K562 (cell line): ENCODE measurements around the gene NPHP3. TPM values are rescaled to one million over a fixed set of nuclear protein-coding genes. Genes with fewer than 3 reads are reported as not detected.

Source experiments
- CBX2 ChIP-seq: fragments of 200-600 bp; sonication (generic); IDR thresholded peaks from one replicate; pipeline ENCODE4 v1.6.1; 2012; ENCODE audit warnings: mild to moderate bottlenecking, low read length, inconsistent platforms; ENCODE audit not compliant: insufficient read depth, poor library complexity, severe bottlenecking
- CXXC5 ChIP-seq: fragments of 250-450 bp; sonication (Bioruptor Pico); IDR thresholded peaks from 2 replicates; pipeline ENCODE4 v1.8.0; 2022; ENCODE audit warnings: inconsistent platforms, mild to moderate bottlenecking, moderate library complexity
- GATAD2B ChIP-seq: fragments of 450-650 bp; IDR thresholded peaks from 2 replicates; pipeline ENCODE4 v1.6.1; 2017; ENCODE audit warnings: mild to moderate bottlenecking, borderline replicate concordance
- IFI16 ChIP-seq: fragments of 250-450 bp; sonication (Bioruptor Pico); IDR thresholded peaks from 2 replicates; pipeline ENCODE4 v2.1.2; 2022; ENCODE audit warnings: mild to moderate bottlenecking, inconsistent platforms
- MBD2 ChIP-seq: sonication (generic); IDR thresholded peaks from 2 replicates; pipeline ENCODE4 v1.6.1; 2016; ENCODE audit warnings: low read depth, borderline replicate concordance
- NCOR1 ChIP-seq: fragments of 450-650 bp; IDR thresholded peaks from 2 replicates; pipeline ENCODE4 v1.6.1; 2016; ENCODE audit warnings: mild to moderate bottlenecking, moderate library complexity
- NR1H2 ChIP-seq: sonication (generic); formaldehyde crosslinking; IDR thresholded peaks from 2 replicates; pipeline ENCODE4 v1.4.0; 2020; ENCODE audit warnings: mild to moderate bottlenecking, missing genetic modification reagents
- RBM14 ChIP-seq: fragments of 200-400 bp; formaldehyde crosslinking; IDR thresholded peaks from 2 replicates; pipeline ENCODE4 v1.6.1; 2018; ENCODE audit warnings: low read depth, mild to moderate bottlenecking, low read length, moderate library complexity, borderline replicate concordance; ENCODE audit not compliant: insufficient read depth
- RBM17 ChIP-seq: fragments of 200-400 bp; formaldehyde crosslinking; IDR thresholded peaks from 2 replicates; pipeline ENCODE4 v1.6.1; 2017; ENCODE audit warnings: low read depth, mild to moderate bottlenecking, low read length, borderline replicate concordance
- SMAD3 ChIP-seq: fragments of 450-650 bp; formaldehyde crosslinking; conservative IDR thresholded peaks from 2 replicates; pipeline ENCODE4 v1.4.0; 2020; ENCODE audit warnings: mild to moderate bottlenecking
- TAF7 ChIP-seq: fragments of 450-650 bp; IDR thresholded peaks from 2 replicates; pipeline ENCODE4 v1.6.1; 2016; ENCODE audit warnings: missing genetic modification characterization, missing compliant biosample characterization
- TCFL5 ChIP-seq: fragments of 250-450 bp; sonication (Bioruptor Pico); conservative IDR thresholded peaks from 2 replicates; pipeline ENCODE4 v1.6.1; 2021; ENCODE audit warnings: mild to moderate bottlenecking, moderate library complexity, matching md5 sums
- ZBTB1 ChIP-seq: sonication (generic); formaldehyde crosslinking; IDR thresholded peaks from 2 replicates; pipeline ENCODE4 v1.8.1; 2023; ENCODE audit warnings: missing genetic modification reagents, low read depth, mild to moderate bottlenecking, borderline replicate concordance
- ZEB2 ChIP-seq: fragments of 450-650 bp; IDR thresholded peaks from 2 replicates; pipeline ENCODE4 v1.6.1; 2016
- ZNF174 ChIP-seq: fragments of 250-450 bp; sonication (Bioruptor Pico); IDR thresholded peaks from 2 replicates; pipeline ENCODE4 v1.4.0; 2020; ENCODE audit warnings: mild to moderate bottlenecking
- ZNF212 ChIP-seq: fragments of 450-650 bp; formaldehyde crosslinking; IDR thresholded peaks from 2 replicates; pipeline ENCODE4 v1.4.0; 2020; ENCODE audit warnings: mild to moderate bottlenecking
- polyA plus RNA-seq, 8 experiments: library from polyadenylated mRNA; depleted of rRNA in 4 of 8; stranded (reverse) in 5 of 8; unstranded in 3 of 8; fragments of >200 nt; fragmentation: Nextera tagmentation in 2 of 8; fragmentation: Illumina TruSeq in 1 of 8; extraction: Ambion mirVana in 2 of 8; extraction: Trizol in 1 of 8; gene quantifications; 2 replicates each; pipeline versions ENCODE4 v1.2.1 to v1.2.3, GENCODE V29; 2011 to 2014; ENCODE audit warnings: inconsistent platforms in 1 of 8, missing spikeins in 1 of 8
- total RNA-seq, 7 experiments: library from RNA; depleted of rRNA in 6 of 7; stranded (reverse); fragments of >200 nt in 6 of 7; fragmentation: Illumina TruSeq in 2 of 7; extraction: Trizol in 2 of 7; gene quantifications; 2 replicates each; pipeline versions ENCODE4 v1.2.1 to v1.2.3, GENCODE V29; 2011 to 2021; ENCODE audit warnings: low replicate concordance in 1 of 7
- TF ChIP-seq, protein P1 (sequence below): fragments of 450-650 bp; IDR thresholded peaks from 2 replicates; pipeline ENCODE4 v1.6.1; 2016; ENCODE audit warnings: missing biosample characterization, missing genetic modification characterization
- TF ChIP-seq, protein P2 (sequence below), 3 experiments: fragments of 200-800 bp in 1 of 3; fragments of 250-450 bp in 1 of 3; fragments of 450-650 bp in 1 of 3; sonication (Bioruptor Pico) in 1 of 3; sonication (Bioruptor generic) in 1 of 3; formaldehyde crosslinking in 1 of 3; IDR thresholded peaks; 2 replicates each; pipeline versions ENCODE4 v1.6.1 to v1.8.0; 2016 to 2022; ENCODE audit warnings: mild to moderate bottlenecking in 2 of 3, missing genetic modification characterization in 2 of 3, missing compliant biosample characterization in 1 of 3, moderate library complexity in 1 of 3
- TF ChIP-seq, protein P3 (sequence below): fragments of 450-650 bp; formaldehyde crosslinking; IDR thresholded peaks from 2 replicates; pipeline ENCODE4 v1.4.0; 2020; ENCODE audit warnings: mild to moderate bottlenecking
- TF ChIP-seq, protein P4 (sequence below): fragments of 250-450 bp; sonication (Bioruptor Pico); IDR thresholded peaks from 2 replicates; pipeline ENCODE4 v1.6.1; 2021; ENCODE audit warnings: mild to moderate bottlenecking
- TF ChIP-seq, protein P5 (sequence below): IDR thresholded peaks from 2 replicates; pipeline ENCODE4 v1.6.1; 2016; ENCODE audit warnings: missing genetic modification characterization, missing compliant biosample characterization

Gene NPHP3
- total and polyA plus RNA-seq, 9 of the 15 experiments (the other 6 are each of a cell fraction or from before 2014, with no cell fraction given) = 0.62 to 13.2 (median 5.8) TPM

DNA sequence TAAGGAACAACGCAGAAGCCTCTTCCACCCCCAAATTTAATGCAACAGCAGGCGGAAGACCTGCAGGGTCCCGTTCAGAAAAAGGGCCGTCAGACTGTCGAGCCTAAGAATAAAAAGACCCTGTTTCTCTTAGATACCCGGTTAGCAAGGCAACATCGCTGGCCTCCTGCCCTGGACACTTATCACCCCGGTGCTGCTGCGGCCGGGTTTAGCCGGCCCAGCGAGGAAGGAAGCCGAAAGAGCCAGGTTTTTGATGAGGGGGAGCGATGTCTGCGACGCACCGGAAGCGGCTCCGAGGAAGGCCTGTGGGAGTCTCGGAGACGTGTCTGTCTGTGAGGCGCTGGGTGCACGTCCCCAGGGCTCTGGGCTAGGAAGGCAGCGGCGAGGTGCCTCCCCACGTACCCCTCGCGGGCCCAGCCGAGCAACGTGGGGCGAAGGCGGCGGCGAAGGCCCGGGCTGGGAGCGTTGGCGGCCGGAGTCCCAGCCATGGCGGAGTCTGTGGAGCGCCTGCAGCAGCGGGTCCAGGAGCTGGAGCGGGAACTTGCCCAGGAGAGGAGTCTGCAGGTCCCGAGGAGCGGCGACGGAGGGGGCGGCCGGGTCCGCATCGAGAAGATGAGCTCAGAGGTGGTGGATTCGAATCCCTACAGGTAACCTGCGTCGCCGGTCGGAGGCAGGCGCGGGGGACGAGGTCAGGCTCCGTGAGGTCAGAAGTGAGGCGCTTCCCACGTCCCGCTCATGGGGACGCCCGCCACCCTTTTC lies 62.0 kb downstream of the NPHP3 start, which contains the start of gene UBA5 (continued):
- TF ChIP-seq SMAD3 = no peak
- TF ChIP-seq CXXC5 (CRISPR knock-in tag) = peak; percentile 58
- peak; percentile 26; the same call in 1 of the 2 replicates for TF ChIP-seq NCOR1
- TF ChIP-seq NR1H2 (CRISPR knock-in tag) = no peak
- no peak for TF ChIP-seq TCFL5 (CRISPR knock-in tag)
- TF ChIP-seq, protein P1, sequence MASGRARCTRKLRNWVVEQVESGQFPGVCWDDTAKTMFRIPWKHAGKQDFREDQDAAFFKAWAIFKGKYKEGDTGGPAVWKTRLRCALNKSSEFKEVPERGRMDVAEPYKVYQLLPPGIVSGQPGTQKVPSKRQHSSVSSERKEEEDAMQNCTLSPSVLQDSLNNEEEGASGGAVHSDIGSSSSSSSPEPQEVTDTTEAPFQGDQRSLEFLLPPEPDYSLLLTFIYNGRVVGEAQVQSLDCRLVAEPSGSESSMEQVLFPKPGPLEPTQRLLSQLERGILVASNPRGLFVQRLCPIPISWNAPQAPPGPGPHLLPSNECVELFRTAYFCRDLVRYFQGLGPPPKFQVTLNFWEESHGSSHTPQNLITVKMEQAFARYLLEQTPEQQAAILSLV (tag) = no peak
- no peak for TF ChIP-seq ZNF174 (CRISPR knock-in tag)
- TF ChIP-seq MBD2 = no peak
- TF ChIP-seq ZNF212 (CRISPR knock-in tag) = no peak
- TF ChIP-seq, protein P2, sequence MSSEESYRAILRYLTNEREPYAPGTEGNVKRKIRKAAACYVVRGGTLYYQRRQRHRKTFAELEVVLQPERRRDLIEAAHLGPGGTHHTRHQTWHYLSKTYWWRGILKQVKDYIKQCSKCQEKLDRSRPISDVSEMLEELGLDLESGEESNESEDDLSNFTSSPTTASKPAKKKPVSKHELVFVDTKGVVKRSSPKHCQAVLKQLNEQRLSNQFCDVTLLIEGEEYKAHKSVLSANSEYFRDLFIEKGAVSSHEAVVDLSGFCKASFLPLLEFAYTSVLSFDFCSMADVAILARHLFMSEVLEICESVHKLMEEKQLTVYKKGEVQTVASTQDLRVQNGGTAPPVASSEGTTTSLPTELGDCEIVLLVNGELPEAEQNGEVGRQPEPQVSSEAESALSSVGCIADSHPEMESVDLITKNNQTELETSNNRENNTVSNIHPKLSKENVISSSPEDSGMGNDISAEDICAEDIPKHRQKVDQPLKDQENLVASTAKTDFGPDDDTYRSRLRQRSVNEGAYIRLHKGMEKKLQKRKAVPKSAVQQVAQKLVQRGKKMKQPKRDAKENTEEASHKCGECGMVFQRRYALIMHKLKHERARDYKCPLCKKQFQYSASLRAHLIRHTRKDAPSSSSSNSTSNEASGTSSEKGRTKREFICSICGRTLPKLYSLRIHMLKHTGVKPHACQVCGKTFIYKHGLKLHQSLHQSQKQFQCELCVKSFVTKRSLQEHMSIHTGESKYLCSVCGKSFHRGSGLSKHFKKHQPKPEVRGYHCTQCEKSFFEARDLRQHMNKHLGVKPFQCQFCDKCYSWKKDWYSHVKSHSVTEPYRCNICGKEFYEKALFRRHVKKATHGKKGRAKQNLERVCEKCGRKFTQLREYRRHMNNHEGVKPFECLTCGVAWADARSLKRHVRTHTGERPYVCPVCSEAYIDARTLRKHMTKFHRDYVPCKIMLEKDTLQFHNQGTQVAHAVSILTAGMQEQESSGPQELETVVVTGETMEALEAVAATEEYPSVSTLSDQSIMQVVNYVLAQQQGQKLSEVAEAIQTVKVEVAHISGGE (CRISPR knock-in tag; IDR thresholded peaks at IDR 0.05) = peak; percentile 91 to 99 (median 95); a peak in 5 of 6 replicates
- TF ChIP-seq, protein P3, sequence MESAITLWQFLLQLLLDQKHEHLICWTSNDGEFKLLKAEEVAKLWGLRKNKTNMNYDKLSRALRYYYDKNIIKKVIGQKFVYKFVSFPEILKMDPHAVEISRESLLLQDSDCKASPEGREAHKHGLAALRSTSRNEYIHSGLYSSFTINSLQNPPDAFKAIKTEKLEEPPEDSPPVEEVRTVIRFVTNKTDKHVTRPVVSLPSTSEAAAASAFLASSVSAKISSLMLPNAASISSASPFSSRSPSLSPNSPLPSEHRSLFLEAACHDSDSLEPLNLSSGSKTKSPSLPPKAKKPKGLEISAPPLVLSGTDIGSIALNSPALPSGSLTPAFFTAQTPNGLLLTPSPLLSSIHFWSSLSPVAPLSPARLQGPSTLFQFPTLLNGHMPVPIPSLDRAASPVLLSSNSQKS (CRISPR knock-in tag) = no peak
- no peak for TF ChIP-seq CBX2
- peak; percentile 92 for TF ChIP-seq ZEB2
- no peak for TF ChIP-seq IFI16 (CRISPR knock-in tag)
- TF ChIP-seq, protein P4, sequence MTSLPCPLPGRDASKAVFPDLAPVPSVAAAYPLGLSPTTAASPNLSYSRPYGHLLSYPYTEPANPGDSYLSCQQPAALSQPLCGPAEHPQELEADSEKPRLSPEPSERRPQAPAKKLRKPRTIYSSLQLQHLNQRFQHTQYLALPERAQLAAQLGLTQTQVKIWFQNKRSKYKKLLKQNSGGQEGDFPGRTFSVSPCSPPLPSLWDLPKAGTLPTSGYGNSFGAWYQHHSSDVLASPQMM (CRISPR knock-in tag) = no peak
- TF ChIP-seq GATAD2B = no peak
- no peak for TF ChIP-seq RBM14
- no peak for TF ChIP-seq ZBTB1 (CRISPR knock-in tag)
- TF ChIP-seq, protein P5, sequence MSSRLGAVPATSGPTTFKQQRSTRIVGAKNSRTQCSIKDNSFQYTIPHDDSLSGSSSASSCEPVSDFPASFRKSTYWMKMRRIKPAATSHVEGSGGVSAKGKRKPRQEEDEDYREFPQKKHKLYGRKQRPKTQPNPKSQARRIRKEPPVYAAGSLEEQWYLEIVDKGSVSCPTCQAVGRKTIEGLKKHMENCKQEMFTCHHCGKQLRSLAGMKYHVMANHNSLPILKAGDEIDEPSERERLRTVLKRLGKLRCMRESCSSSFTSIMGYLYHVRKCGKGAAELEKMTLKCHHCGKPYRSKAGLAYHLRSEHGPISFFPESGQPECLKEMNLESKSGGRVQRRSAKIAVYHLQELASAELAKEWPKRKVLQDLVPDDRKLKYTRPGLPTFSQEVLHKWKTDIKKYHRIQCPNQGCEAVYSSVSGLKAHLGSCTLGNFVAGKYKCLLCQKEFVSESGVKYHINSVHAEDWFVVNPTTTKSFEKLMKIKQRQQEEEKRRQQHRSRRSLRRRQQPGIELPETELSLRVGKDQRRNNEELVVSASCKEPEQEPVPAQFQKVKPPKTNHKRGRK = no peak
- TF ChIP-seq TAF7 = peak; percentile 41
- no peak for TF ChIP-seq RBM17
